Measurements from ENCODE around the gene DNAJB6. TPM values are rescaled to one million over a fixed set of nuclear protein-coding genes. Genes with fewer than 3 reads are reported as not detected.

DNAJB6 gene
- polyA plus RNA-seq, 1 donor from 2014 or later: 106 TPM

Other genes with a start within 250 kb of the DNAJB6 start
- gene UBE3C, start 198.1 kb upstream of the DNAJB6 start, polyA plus RNA-seq: 15.1 TPM